SU-DHL-6 (cell line): Measurements from ENCODE around the gene CREB5.

Experiments
- H2AFZ ChIP-seq: fragments of 200-600 bp; sonication (generic); 2 replicates; pipeline ENCODE4 v1.6.1; 2014; ENCODE audit warnings: low read depth, mild to moderate bottlenecking, moderate library complexity, mixed read lengths, antibody characterized with exemption, low read length; ENCODE audit not compliant: severe bottlenecking
- H3F3A ChIP-seq: fragments of 200-600 bp; shearing (Covaris generic); 2 replicates; pipeline ENCODE4 v1.6.0; 2016; ENCODE audit warnings: antibody characterized with exemption, mild to moderate bottlenecking; ENCODE audit not compliant: insufficient read depth
- H3K27ac ChIP-seq: fragments of 200-600 bp; sonication (generic); 2 replicates; pipeline ENCODE4 v1.5.1; 2016; ENCODE audit warnings: low read depth, mild to moderate bottlenecking, low read length, moderate library complexity, mixed read lengths
- H3K27me3 ChIP-seq: fragments of 200-600 bp; sonication (generic), shearing (Covaris generic); 2 replicates; pipeline ENCODE4 v1.6.0; 2014; ENCODE audit warnings: mild to moderate bottlenecking, low read length
- H3K36me3 ChIP-seq: fragments of 200-600 bp; sonication (generic); 2 replicates; pipeline ENCODE4 v1.6.1; 2014; ENCODE audit warnings: mild to moderate bottlenecking, low read length, mixed read lengths
- H3K4me2 ChIP-seq: fragments of 300-600, 200-600 bp; shearing (Covaris generic), sonication (generic); 2 replicates; pipeline ENCODE4 v1.6.0; 2014; ENCODE audit warnings: low read length, low read depth, mild to moderate bottlenecking; ENCODE audit not compliant: poor library complexity, severe bottlenecking
- H3K4me3 ChIP-seq: fragments of 200-600 bp; sonication (generic); 2 replicates; pipeline ENCODE4 v1.5.1; 2014; ENCODE audit warnings: antibody characterized with exemption, low read length, mild to moderate bottlenecking, mixed read lengths; ENCODE audit not compliant: insufficient read depth, poor library complexity, severe bottlenecking
- H3K79me2 ChIP-seq: fragments of 200-600 bp; sonication (generic); 2 replicates; pipeline ENCODE4 v1.6.1; 2014; ENCODE audit warnings: mild to moderate bottlenecking, low read length, moderate library complexity; ENCODE audit not compliant: insufficient read depth
- H3K9ac ChIP-seq: fragments of 200-600 bp; sonication (generic); 2 replicates; pipeline ENCODE4 v1.7.0; 2014; ENCODE audit warnings: mild to moderate bottlenecking, low read length
- H3K9me2 ChIP-seq: fragments of 200-600 bp; sonication (generic); replicated peaks from 2 replicates; pipeline ENCODE4 v1.6.1; 2014; ENCODE audit warnings: low read length; ENCODE audit not compliant: insufficient read depth
- H3K9me3 ChIP-seq: fragments of 200-600 bp; sonication (generic); 2 replicates; pipeline ENCODE4 v1.6.1; 2014; ENCODE audit warnings: low read length, mixed read lengths; ENCODE audit not compliant: insufficient read depth
- H4K20me1 ChIP-seq: fragments of 200-600 bp; sonication (generic); 2 replicates; pipeline ENCODE4 v1.6.1; 2014; ENCODE audit warnings: low read depth, mild to moderate bottlenecking, antibody characterized with exemption, low read length, moderate library complexity, mixed read lengths
- CTCF ChIP-seq: fragments of 200-600 bp; sonication (generic); IDR thresholded peaks from one replicate; pipeline ENCODE4 v1.5.1; 2017; ENCODE audit warnings: antibody characterized with exemption, mild to moderate bottlenecking, low read length, moderate library complexity; ENCODE audit not compliant: insufficient read depth, poor library complexity, severe bottlenecking
- EZH2phosphoT487 ChIP-seq: fragments of 200-600 bp; sonication (generic), shearing (Covaris generic); conservative IDR thresholded peaks from 2 replicates; pipeline ENCODE4 v1.6.1; 2018; ENCODE audit warnings: mild to moderate bottlenecking, antibody characterized with exemption, low read length, moderate library complexity, mixed read lengths

The CREB5 gene

GRCh38 chr7:28442540-28443420 lies 30.5 kb downstream of the CREB5 start:
- Histone ChIP-seq H4K20me1 (no peaks in the 10 kb centered on the region), H3K4me2 (no peak overlapping the region), H3K9ac (no peak overlapping the region), H3K9me3 (0 out of 2 replicates have a peak, but pooled peaks cover 3% of the 10 kb centered on the region), H3K27ac (no peak overlapping the region), H3K4me3 (no peak overlapping the region), H3F3A (no peaks in the 10 kb centered on the region), H3K9me2 (no peaks in the 10 kb centered on the region), H3K27me3 (no peaks in the 10 kb centered on the region), H3K79me2 (no peaks in the 10 kb centered on the region), H2AFZ (no peak overlapping the region), H3K36me3 (no peaks in the 10 kb centered on the region)
- TF ChIP-seq CTCF = no peak
- TF ChIP-seq EZH2phosphoT487 = no peak

- TF ChIP-seq CTCF (no peak), EZH2phosphoT487 (no peak)
- H3K79me2 ChIP-seq = no peaks in the 10 kb centered on the region
- H3K27ac ChIP-seq = no peak overlapping the region
- H3K4me3 ChIP-seq = no peak overlapping the region
- no peak overlapping the region for H3K4me2 ChIP-seq
- H3K9me3 ChIP-seq = 0 out of 2 replicates have a peak, but pooled peaks cover 3% of the 10 kb centered on the region
- H2AFZ ChIP-seq = no peak overlapping the region
- no peaks in the 10 kb centered on the region for H3K9me2 ChIP-seq
- no peaks in the 10 kb centered on the region for H3K27me3 ChIP-seq
- H3K36me3 ChIP-seq = no peaks in the 10 kb centered on the region
- H3F3A ChIP-seq = no peaks in the 10 kb centered on the region
- H4K20me1 ChIP-seq = no peaks in the 10 kb centered on the region
- H3K9ac ChIP-seq = no peak overlapping the region
Measured at GRCh38 chr7:28446131-28446530, 33.8 kb downstream of the CREB5 start.

GRCh38 chr7:28447071-28447470 lies 34.8 kb downstream of the CREB5 start:
- Histone ChIP-seq H3K36me3 (no peaks in the 10 kb centered on the region), H3K4me3 (no peak overlapping the region), H2AFZ (no peak overlapping the region), H3K27me3 (no peaks in the 10 kb centered on the region), H3K79me2 (no peaks in the 10 kb centered on the region), H3K9me2 (no peaks in the 10 kb centered on the region), H3K9me3 (0 out of 2 replicates have a peak, but pooled peaks cover 3% of the 10 kb centered on the region), H3F3A (no peaks in the 10 kb centered on the region), H4K20me1 (no peaks in the 10 kb centered on the region), H3K9ac (no peak overlapping the region), H3K4me2 (no peak overlapping the region), H3K27ac (no peak overlapping the region)
- no peak for TF ChIP-seq EZH2phosphoT487
- TF ChIP-seq CTCF = no peak
